GM12875 (cell line): ENCODE results near the gene ASS1.
"Not testable (repeated sequence)": the region's sequence is repeated elsewhere in the genome, so short reads cannot be mapped to it uniquely, and the experiment has no call there.

Experiments used
- H3K4me3 ChIP-seq: one replicate; pipeline ENCODE4 v1.5.1; 2011; ENCODE audit warnings: low read depth, low read length, control low read depth
- TF ChIP-seq, protein P1 (sequence below): IDR thresholded peaks from 2 replicates; pipeline ENCODE4 v1.5.1; 2011; ENCODE audit warnings: low read depth, mild to moderate bottlenecking, control low read depth, inconsistent platforms, low read length, moderate library complexity, borderline replicate concordance; ENCODE audit not compliant: insufficient read depth

ASS1 gene

DNA sequence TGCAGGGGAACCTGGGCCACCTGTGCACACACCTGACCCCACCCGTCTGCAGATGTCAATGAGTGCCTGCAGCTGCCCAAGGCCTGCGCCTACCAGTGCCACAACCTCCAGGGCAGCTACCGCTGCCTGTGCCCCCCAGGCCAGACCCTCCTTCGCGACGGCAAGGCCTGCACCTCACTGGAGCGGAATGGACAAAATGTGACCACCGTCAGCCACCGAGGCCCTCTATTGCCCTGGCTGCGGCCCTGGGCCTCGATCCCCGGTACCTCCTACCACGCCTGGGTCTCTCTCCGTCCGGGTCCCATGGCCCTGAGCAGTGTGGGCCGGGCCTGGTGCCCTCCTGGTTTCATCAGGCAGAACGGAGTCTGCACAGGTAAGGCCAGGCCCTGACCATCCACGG, 14.5 kb upstream of the ASS1 start:
- TF ChIP-seq, protein P1, sequence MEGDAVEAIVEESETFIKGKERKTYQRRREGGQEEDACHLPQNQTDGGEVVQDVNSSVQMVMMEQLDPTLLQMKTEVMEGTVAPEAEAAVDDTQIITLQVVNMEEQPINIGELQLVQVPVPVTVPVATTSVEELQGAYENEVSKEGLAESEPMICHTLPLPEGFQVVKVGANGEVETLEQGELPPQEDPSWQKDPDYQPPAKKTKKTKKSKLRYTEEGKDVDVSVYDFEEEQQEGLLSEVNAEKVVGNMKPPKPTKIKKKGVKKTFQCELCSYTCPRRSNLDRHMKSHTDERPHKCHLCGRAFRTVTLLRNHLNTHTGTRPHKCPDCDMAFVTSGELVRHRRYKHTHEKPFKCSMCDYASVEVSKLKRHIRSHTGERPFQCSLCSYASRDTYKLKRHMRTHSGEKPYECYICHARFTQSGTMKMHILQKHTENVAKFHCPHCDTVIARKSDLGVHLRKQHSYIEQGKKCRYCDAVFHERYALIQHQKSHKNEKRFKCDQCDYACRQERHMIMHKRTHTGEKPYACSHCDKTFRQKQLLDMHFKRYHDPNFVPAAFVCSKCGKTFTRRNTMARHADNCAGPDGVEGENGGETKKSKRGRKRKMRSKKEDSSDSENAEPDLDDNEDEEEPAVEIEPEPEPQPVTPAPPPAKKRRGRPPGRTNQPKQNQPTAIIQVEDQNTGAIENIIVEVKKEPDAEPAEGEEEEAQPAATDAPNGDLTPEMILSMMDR: no peak
- no peak overlapping the region for H3K4me3 ChIP-seq

DNA sequence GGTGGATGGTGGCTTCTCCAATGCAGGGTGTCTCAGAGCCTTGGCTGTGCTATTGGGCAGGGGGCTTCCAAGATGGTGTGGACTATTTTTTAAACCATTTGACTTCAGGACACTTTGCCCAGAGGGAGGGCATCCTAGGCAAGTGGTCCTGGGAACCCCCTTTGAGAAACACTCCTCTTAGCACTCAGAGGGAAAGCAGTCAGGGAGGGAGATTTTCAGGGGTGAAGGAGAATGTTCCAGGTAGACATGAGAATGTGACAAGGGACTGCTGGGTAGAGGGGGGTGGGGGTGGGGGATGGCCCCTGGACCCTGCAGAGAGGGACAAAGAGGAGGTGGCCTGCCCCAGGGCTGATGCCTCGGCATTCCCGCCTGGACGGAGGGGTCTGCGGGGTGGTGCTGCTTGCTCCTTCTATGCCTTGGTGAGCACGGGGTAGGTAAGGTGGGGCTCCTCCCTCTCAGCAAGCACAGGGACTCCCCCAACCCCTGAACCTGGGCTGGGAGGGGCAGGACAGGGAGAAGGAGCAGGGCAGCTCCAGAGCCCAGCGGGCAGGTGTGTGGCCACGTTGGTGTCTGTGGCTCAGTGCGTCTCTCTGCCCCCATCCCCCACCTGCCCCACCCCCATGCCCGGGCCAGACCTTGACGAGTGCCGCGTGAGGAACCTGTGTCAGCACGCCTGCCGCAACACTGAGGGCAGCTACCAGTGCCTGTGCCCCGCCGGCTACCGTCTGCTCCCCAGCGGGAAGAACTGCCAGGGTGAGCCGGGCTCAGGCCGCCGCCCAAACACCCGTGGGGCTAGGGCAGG, 13.8 kb upstream of the ASS1 start:
- no peak overlapping the region for H3K4me3 ChIP-seq
- TF ChIP-seq, protein P1: no peak

DNA sequence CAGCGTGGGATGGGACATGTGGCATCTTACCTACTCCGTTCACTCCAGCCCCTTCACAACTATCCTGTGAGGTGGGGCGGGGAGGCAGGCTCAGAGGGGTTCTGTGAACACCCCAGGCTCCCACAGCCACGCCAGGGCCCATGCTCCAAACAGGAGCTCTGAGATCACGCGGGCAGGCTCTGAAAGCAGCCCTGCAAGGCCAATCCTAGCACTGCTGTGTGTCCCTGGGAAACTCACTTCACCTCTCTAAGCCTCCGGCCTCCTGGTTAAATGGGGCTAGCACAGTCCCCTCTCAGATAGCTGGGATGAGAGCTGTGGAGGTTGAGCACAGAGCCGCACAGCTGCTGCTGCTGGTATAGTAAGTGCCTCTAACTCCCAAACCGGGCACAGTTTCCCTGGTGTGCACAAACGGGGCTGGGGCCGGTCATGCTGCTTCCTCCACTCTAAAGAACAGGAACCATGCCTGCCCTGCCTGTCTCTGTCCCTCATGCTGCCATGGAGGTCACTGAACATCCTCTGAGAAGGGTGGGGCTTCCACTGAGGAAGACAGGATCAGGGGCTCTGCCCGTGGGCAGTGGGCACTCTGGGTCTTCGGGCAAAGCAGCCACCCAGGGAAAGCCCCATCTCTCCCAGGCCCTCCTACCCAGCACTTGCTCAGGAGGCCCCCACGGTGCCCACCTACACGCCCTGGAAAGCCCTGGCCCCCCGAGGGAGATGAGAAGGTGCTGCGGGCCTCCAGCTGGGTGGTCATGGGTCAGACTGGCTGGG, 13.0 kb upstream of the ASS1 start:
- TF ChIP-seq, protein P1: no peak
- H3K4me3 ChIP-seq: no peak overlapping the region

DNA sequence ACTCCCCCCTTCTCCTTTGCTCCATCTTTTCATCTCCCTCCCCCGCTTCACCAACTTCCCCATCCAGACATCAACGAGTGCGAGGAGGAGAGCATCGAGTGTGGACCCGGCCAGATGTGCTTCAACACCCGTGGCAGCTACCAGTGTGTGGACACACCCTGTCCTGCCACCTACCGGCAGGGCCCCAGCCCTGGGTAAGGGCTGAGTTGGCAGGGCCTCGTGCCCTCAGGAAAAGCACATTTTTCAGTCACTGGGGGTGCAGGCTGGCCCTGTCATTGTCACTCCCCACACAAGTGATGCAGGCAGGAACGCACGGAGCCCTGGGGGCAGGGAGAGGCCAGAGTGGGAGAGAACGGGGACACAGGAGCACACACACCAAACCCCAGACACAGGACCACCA, 12.4 kb upstream of the ASS1 start:
- no peak overlapping the region for H3K4me3 ChIP-seq
- TF ChIP-seq, protein P1: no peak

DNA sequence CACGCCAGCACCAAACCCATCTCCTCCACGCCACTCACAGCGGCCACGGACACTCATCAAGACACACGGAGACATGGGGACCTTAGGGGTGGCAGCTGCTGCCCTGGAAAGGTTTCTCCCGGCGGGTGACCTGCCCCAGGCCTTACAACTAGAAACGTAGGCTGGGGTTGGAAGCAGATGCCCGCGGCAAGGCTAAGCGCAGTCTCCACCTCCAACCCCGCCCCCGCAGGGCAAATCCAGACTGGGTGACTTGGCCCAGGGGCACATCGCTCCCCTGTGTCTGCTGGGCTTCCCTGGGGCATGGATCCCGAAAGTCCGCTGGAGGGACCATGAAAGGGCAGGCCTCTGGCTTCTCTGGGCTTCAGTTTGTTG, 12.0 kb upstream of the ASS1 start:
- TF ChIP-seq, protein P1: no peak
- no peak overlapping the region for H3K4me3 ChIP-seq

DNA sequence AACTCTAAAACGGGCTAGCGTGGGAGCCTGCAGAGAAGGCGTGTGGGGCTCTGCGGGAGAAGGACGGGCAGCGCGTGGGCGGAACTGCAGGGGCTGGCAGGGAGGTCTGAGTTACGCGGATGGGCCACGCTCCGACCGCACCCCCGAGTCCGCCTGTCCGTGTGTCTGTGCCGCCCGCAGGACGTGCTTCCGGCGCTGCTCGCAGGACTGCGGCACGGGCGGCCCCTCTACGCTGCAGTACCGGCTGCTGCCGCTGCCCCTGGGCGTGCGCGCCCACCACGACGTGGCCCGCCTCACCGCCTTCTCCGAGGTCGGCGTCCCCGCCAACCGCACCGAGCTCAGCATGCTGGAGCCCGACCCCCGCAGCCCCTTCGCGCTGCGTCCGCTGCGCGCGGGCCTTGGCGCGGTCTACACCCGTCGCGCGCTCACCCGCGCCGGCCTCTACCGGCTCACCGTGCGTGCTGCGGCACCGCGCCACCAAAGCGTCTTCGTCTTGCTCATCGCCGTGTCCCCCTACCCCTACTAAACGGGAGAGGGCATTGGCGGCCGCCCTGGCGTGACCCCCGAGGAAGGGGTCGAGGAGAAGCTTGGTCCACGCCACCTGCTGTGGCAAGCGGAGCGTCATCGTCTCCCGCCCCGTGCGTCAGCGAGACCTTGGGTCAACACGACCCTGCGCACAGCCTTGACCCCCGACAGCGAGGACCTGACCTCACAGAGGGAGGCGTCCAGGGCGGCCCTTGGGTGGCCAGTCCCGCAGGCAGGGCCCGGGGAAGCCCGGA, 11.4 kb upstream of the ASS1 start:
- H3K4me3 ChIP-seq: no peak overlapping the region
- TF ChIP-seq, protein P1: peak; percentile 46; the same call in 1 of the 2 replicates

DNA sequence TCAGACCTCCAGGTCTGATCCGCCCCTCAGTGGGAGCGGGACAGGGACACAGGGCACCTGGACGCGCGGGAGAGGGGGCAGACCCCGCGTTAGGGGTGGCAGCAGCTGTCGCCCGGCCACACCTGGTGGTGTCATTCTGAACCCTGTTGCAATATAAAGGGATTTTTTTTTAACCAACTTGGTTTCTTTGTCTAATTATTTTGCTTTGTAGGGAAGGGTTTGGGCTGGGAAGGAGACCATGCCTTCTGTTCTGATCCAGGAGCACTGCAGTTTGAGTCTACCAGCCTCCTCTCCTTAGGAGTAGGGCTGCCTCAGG, 10.9 kb upstream of the ASS1 start:
- no peak overlapping the region for H3K4me3 ChIP-seq
- TF ChIP-seq, protein P1: no peak

DNA sequence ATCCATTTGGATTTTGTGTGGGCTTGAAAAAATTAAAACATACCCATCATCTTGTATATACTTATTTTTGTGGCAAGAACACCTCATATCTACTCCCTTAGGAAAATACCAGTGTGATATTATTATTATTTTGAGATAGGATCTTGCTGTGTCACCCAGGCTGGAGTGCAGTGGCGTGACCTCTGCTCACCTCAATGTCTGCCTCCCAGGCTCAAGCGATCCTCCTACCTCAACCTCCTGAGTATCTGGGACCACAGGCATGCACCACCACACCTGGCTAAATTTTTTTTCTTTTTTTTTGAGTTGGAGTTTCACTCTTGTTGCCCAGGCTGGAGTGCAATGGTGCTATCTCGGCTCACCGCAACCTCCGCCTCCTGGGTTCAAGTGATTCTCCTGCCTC, 10.1 kb upstream of the ASS1 start:
- not testable (repeated sequence) for H3K4me3 ChIP-seq
